Measurements from ENCODE around the gene CLSTN2.

CLSTN2 gene

DNA sequence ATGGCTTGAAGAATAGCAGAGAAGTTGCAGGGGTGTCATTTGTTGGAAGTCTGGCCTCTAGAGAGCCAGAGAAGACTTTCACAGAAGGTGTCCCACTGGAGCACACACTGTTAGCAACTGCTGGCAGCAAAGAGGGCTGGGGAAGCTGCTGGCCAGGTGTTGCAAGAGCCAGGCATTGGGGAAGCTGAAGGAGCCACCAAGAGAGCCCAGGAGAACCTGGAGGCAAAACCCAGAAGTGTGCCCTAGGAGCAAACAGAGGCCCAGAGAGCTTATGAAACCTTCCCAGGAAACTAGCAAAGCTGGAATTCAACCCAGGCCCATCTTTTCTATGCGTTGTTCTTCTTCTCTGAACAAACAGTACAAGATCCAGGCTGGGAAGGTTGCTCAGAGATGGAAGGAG, 610.2 kb downstream of the CLSTN2 start:
- no peak for DNase-seq (ENCODE audit: extremely low read depth, low read depth)
- TF ChIP-seq, protein P1, sequence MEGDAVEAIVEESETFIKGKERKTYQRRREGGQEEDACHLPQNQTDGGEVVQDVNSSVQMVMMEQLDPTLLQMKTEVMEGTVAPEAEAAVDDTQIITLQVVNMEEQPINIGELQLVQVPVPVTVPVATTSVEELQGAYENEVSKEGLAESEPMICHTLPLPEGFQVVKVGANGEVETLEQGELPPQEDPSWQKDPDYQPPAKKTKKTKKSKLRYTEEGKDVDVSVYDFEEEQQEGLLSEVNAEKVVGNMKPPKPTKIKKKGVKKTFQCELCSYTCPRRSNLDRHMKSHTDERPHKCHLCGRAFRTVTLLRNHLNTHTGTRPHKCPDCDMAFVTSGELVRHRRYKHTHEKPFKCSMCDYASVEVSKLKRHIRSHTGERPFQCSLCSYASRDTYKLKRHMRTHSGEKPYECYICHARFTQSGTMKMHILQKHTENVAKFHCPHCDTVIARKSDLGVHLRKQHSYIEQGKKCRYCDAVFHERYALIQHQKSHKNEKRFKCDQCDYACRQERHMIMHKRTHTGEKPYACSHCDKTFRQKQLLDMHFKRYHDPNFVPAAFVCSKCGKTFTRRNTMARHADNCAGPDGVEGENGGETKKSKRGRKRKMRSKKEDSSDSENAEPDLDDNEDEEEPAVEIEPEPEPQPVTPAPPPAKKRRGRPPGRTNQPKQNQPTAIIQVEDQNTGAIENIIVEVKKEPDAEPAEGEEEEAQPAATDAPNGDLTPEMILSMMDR (IDR thresholded peaks at IDR 0.05; ENCODE audit: low read depth, low read length), result no peak

DNA sequence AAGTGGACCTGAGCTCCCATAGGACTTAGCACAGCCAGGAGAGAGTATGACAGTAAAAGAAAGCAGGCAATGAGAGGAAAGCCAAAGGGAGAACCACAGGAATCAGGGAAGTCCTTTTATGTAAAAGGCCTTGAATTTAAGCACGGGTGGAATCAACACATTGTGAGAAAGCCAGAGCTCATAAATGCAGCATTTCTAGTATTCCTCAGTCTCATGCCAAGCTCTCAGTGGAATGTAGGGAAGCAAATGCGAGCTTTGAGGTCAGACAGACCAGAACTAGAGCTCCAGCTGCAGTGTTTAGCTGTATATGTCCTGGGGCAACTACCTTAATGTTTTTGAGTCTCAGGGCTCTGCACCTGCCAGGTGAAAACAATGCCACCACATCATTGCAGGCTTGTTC, 610.8 kb downstream of the CLSTN2 start:
- TF ChIP-seq, protein P1 (IDR thresholded peaks at IDR 0.05; ENCODE audit: low read depth, low read length), result no peak
- no peak for DNase-seq (ENCODE audit: extremely low read depth, low read depth)

DNA sequence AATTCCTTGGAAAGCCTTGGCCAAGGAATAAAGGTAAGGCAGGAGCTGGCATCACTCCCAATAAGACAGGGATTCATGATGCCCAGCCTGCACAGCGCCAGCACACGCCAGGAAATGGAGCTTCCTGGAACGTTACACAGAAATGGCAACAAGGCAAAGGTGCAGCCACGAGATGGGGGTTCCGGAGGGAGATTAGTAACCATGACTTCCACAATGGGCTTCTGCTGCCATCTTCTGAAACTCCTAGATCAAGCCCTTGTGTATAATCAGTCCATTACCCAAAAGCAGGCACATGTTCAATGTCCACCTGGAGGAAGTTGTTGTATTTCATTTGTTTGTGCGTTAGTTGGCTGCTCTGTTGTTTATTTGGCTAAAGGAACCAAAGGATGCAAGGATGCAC, 611.7 kb downstream of the CLSTN2 start:
- DNase-seq (ENCODE audit: extremely low read depth, low read depth), result no peak
- TF ChIP-seq, protein P1 (IDR thresholded peaks at IDR 0.05; ENCODE audit: low read depth, low read length), result no peak

DNA sequence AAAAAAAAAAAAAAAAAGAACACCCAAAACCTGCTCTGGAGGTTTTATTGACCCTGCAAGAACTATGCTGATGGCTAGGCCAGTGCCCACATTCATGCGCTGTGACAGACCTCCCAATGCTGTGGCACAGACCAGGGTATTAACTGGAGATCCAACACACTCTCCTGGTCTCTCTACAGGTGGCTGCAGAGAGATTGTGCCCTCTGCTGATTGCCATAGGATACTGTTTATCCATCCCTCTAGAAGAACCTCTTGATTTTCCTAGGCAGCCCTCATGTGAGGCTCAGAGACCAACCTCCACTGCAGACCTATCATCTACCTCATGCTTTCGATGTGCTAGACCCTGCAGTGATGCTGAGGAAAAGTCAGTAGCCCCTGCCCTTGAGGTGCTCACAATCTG, 617.4 kb downstream of the CLSTN2 start:
- TF ChIP-seq, protein P1 (IDR thresholded peaks at IDR 0.05; ENCODE audit: low read depth, low read length), result no peak
- DNase-seq (ENCODE audit: extremely low read depth, low read depth), result no peak

DNA sequence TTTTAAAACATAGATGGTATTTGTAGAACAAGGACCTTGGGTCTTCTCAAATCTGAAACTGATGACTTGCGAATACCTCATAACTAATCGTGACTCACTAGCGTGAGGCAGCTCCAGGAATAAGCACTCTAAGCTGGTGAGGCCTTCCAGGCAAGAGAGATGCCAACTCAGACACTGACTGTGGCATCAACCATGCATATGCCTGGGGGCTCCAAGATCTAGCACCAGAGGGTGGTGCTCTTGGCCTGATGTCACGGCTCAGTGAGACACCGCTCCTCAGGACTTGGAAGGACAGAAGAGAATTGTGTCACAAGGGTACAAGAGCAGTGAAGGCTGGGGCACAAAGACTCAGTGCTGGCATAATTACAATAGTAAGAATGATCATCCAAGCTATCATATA, 617.9 kb downstream of the CLSTN2 start:
- DNase-seq (ENCODE audit: extremely low read depth, low read depth), result no peak
- TF ChIP-seq, protein P1 (IDR thresholded peaks at IDR 0.05; ENCODE audit: low read depth, low read length), result no peak

DNA sequence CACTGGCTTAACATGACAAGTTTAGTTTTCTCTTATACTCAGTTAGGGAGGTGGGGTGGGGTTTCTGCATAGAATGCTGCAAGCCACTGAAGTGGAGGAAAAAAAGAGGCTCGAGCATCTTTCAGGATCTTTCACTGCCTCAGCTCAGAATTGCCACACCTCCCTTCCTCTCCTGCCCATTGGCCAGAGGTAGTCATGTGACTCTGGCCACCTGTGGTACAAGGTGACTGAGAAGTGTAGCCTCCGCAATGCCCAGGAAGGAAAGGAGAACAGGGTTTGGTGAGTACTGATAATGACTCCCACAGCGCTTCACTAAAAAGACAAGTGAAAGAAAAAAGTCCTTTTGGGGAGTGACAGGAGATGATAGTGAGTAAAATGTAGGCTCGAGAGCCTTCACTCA, 618.6 kb downstream of the CLSTN2 start:
- no peak for DNase-seq (ENCODE audit: extremely low read depth, low read depth)
- TF ChIP-seq, protein P1 (IDR thresholded peaks at IDR 0.05; ENCODE audit: low read depth, low read length), result no peak

DNA sequence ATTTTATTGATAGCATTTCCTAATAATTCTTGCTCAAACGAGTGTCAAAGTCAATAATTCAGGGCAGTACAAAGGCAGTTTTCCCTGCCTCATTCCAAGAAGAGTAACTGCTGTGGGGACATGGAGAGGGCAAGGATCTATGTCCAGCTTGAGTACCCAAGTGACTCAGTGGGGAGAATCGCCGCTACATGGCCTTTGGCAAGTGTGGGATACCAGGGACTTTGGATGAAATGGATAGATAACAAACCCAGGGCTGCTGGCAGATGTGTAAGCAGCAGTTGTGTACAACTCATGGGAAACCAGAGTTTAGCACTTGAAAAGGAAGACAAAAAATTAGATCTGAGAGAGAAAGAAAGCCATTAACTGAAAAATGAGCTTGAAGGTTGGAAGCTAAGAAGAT, 620.7 kb downstream of the CLSTN2 start:
- TF ChIP-seq, protein P1 (IDR thresholded peaks at IDR 0.05; ENCODE audit: low read depth, low read length), result no peak
- DNase-seq (ENCODE audit: extremely low read depth, low read depth), result no peak
